Common myeloid progenitor, CD34-positive (primary cell): ENCODE data around the gene NSL1.

Experiments used
- CTCF ChIA-PET: fragments of 350-600 bp; sonication (Branson Sonifier 250); formaldehyde crosslinking; loops from one replicate; lab custom pipeline; 2021; ENCODE audit warnings: antibody characterized with exemption; lab: Charles Lee
- POLR2A ChIA-PET: fragments of 350-600 bp; sonication (Branson Sonifier 250); formaldehyde crosslinking; loops from one replicate; lab custom pipeline; 2021; ENCODE audit warnings: antibody characterized with exemption; lab: Charles Lee
- DNase-seq, 3 donors: peaks; one replicate each; pipeline versions ENCODE4 v3.0.0 to v3.0.0-alpha.2; 2013
- H3K27ac ChIP-seq, 2 experiments: 1 replicate in 1 of 2; 2 replicates in 1 of 2; pipeline ENCODE4 v1.7.0; 2013; ENCODE audit warnings: inconsistent platforms in 2 of 2, low read length in 2 of 2, mild to moderate bottlenecking in 2 of 2, low read depth in 1 of 2, moderate library complexity in 1 of 2; ENCODE audit not compliant: severe bottlenecking in 2 of 2, insufficient read depth in 1 of 2, poor library complexity in 1 of 2
- H3K27me3 ChIP-seq, 5 experiments: replicated peaks in 2 of 5; 1 replicate in 3 of 5; 2 replicates in 2 of 5; pipeline versions ENCODE4 v1.6.1 to v1.7.0; 2013; ENCODE audit warnings: low read length in 4 of 5, mild to moderate bottlenecking in 2 of 5, moderate library complexity in 2 of 5, inconsistent platforms in 1 of 5; ENCODE audit not compliant: insufficient read depth in 5 of 5, control insufficient read depth in 4 of 5
- H3K36me3 ChIP-seq, 4 experiments: 1 replicate in 2 of 4; 2 replicates in 2 of 4; pipeline versions ENCODE4 v1.6.1 to v1.7.0; 2013; ENCODE audit warnings: low read length in 3 of 4, control low read depth in 1 of 4, mild to moderate bottlenecking in 1 of 4; ENCODE audit not compliant: control insufficient read depth in 4 of 4, insufficient read depth in 4 of 4
- H3K4me1 ChIP-seq, 4 experiments: 1 replicate in 3 of 4; 2 replicates in 1 of 4; pipeline versions ENCODE4 v1.6.1 to v1.7.1; 2013; ENCODE audit warnings: low read length in 3 of 4, mild to moderate bottlenecking in 3 of 4, control low read depth in 1 of 4, inconsistent platforms in 1 of 4, moderate library complexity in 1 of 4; ENCODE audit not compliant: control insufficient read depth in 4 of 4, insufficient read depth in 4 of 4; ENCODE audit errors: control extremely low read depth in 1 of 4
- H3K4me3 ChIP-seq, 7 experiments: 1 replicate in 4 of 7; 2 replicates in 3 of 7; pipeline versions ENCODE4 v1.5.1 to v1.7.0; 2013; ENCODE audit warnings: mild to moderate bottlenecking in 7 of 7, low read length in 6 of 7, moderate library complexity in 6 of 7, inconsistent platforms in 2 of 7, low read depth in 2 of 7, control low read depth in 1 of 7; ENCODE audit not compliant: insufficient read depth in 4 of 7, control insufficient read depth in 1 of 7; ENCODE audit errors: extremely low read depth in 1 of 7
- H3K9me3 ChIP-seq, 5 experiments: 1 replicate in 4 of 5; 2 replicates in 1 of 5; pipeline versions ENCODE4 v1.6.1 to v1.7.1; 2013; ENCODE audit warnings: low read length in 4 of 5, mild to moderate bottlenecking in 2 of 5, inconsistent platforms in 1 of 5, low read depth in 1 of 5, moderate library complexity in 1 of 5; ENCODE audit not compliant: control insufficient read depth in 4 of 5, insufficient read depth in 2 of 5; ENCODE audit errors: control extremely low read depth in 1 of 5
- WGBS: methylation state at CpG from one replicate; pipeline ENCODE4 v1.1.5; 2013; ENCODE audit not compliant: insufficient coverage; 5-methylcytosine and 5-hydroxymethylcytosine counted together

Gene NSL1

DNA sequence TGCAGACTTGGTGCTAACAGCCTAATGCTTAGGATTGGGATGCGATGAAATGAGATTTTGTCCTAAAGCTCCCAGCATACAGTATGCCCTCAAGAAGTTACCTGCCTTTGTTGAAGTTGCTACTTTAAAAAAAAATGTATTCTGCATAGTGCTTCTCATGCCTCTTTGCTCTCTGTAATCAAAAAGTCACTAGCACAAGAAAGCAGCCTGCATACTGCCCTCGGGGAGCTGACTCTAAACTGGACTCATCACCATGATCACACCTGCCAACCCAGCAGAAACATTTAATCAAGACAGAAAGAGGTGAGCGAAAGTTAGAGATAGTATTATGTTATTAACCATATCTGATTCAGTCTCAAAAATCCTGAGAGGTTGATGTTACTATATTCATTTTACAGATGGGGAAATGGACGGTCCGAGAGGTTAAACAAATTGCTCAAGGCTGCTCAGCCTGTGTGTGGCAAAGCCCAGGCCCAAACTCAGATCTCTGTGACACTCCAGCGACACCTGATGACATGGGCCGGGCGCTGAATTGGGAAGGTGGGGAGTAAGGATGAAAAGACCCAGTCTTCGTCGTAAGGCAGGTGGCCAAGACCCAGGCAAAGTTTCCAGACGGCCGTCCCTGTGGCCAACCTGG, 93.0 kb downstream of the NSL1 start:
- Histone ChIP-seq H3K4me3 (peak overlapping the region in 6 of 7 experiments; percentile 19 to 74 (median 62)), H3K36me3 (no peaks in the 10 kb centered on the region), H3K27ac (no peak overlapping the region), H3K4me1 (peaks cover 5 to 30% (median 27%) of the 10 kb centered on the region in 4 experiments), H3K27me3 (peaks cover 4 to 26% (median 11%) of the 10 kb centered on the region in 5 experiments), H3K9me3 (no peaks in the 10 kb centered on the region)
- WGBS, result 9% methylated on average over 7 of the region's 12 CpGs
- ChIA-PET CTCF (interaction anchor here (0.6 to 2.4 kb wide), 11 partner anchors 14 to 296 kb away, joined by 3 to 10 read pairs (median 5); no protein-coding TSS in a partner anchor), POLR2A (interaction anchor here (0.6 kb wide), 1 partner anchor 114 kb away, joined by 3 read pairs; no protein-coding TSS in a partner anchor)
- DNase-seq, result no peak

DNA sequence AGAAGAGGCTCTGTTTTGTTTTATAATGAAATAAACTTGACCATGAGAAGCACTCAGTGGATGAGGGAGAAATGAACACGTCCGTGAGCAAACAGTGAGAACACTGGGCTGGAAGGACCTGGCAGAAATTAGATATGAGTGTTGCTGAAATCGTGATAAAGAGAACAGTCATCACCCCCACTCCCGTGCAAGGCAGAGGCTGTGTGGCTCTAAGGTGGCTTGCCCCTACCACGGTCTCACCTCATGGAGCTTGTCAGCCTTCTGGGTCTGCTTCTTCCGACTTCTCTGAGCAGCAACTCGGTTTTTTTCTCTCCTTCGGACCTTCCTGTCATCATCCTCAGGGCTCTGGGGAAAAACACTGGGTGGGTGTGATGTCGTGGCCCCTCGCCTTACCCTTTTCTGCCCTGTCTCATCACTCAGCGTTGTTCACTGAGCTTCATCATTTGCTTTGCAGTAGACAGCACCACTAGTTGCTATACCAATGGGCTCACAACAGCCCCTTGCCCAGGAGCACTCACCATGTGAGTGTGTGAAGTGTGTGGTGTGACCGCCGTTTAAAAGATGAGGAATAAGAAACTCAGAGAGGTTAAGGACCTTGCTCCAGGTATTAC, 94.8 kb downstream of the NSL1 start:
- ChIA-PET CTCF (interaction anchor here (1.1 to 2.4 kb wide), 6 partner anchors 13 to 219 kb away, joined by 3 to 10 read pairs (median 6); no protein-coding TSS in a partner anchor), POLR2A (no interaction called here)
- Histone ChIP-seq H3K4me1 (peaks cover 5 to 30% (median 27%) of the 10 kb centered on the region in 4 experiments), H3K36me3 (no peaks in the 10 kb centered on the region), H3K27me3 (peaks cover 4 to 26% (median 11%) of the 10 kb centered on the region in 5 experiments), H3K9me3 (no peaks in the 10 kb centered on the region), H3K27ac (no peak overlapping the region), H3K4me3 (no peak overlapping the region)
- DNase-seq, result no peak
- WGBS, result 87% methylated on average over 12 of the region's 13 CpGs

DNA sequence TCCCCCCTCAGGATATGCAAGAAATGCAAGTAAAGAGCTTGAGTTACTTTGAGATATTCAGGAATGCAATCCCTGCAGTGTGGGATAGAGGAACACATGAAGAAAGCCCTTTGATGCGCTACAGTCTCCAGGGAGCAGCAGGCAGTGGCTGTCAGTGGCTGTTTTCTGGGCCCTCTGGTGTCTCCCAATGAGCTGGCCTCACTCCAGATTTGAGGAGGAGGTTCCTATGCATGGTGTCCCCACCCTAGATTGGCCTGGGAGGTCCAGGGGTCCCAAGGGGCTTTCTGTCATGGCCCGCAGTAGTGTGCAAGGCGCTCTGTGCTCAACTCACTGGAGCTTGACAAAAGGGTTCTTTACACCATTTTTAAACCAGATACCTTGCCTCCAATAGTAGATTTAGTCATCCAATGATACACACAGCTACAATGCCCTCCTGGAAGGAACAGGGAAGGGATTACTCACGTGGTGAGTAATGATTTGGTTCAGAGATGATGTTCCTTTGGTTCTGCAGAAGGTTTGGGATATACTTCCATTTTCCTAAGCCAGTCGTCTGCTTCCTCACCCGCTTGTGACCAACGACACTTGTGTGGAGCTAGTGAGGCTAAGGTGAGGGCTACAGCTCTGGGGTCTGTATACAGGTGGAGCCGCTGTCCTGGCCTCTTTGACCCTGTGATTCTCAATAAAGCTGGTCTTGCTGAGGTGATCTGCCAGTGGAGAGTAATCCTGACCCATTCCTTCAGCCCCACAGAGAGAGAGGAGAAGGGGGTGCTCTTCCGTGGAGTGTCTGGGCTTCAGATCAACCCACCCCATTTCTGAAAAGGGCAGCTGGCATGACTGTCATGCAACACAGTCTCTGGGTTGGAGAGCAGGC, 98.6 kb downstream of the NSL1 start:
- Histone ChIP-seq H3K36me3 (no peaks in the 10 kb centered on the region), H3K27me3 (peaks cover under 1 to 5% (median 2%) of the 10 kb centered on the region in 5 experiments), H3K27ac (no peak overlapping the region), H3K4me3 (no peak overlapping the region), H3K9me3 (no peaks in the 10 kb centered on the region), H3K4me1 (peaks cover 0 to under 1% (median 0%) of the 10 kb centered on the region in 4 experiments)
- no peak for DNase-seq
- 98% methylated on average over 7 of the region's 9 CpGs for WGBS
- CTCF ChIA-PET, result interaction anchor here (0.7 to 1.8 kb wide), 7 partner anchors 13 to 216 kb away, joined by 3 to 5 read pairs (median 3); no protein-coding TSS in a partner anchor
- POLR2A ChIA-PET, result no interaction called here

DNA sequence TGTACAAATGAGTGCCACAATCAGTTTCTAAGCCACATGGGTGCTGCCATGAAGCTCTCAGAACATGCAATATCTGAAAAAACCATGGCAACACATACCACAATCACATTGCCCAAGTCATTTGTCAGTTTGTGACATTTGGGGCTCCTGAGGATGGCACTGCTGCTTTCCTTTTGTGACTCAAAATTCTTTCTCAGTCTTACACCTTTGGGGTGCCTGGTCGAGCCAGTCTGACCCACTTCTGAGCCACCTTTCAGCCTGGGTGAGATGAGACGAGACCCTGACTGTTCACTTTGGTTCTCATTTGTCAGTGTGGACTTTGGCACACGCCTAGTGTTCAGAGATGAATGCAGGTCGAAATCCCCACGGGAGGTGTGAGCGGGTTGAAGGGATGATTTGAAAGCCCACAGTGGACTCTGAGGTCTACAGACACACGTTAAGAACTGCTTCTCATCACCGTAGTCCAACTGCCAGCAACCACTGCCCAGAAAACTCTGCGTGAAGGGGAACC, 100.0 kb downstream of the NSL1 start:
- CTCF ChIA-PET, result no interaction called here
- no peaks in the 10 kb centered on the region for H3K9me3 ChIP-seq
- H3K4me1 ChIP-seq, result no peaks in the 10 kb centered on the region
- no peak for DNase-seq
- no peak overlapping the region for H3K27ac ChIP-seq
- no peak overlapping the region for H3K4me3 ChIP-seq
- WGBS, result 100% methylated on average over 6 of the region's 9 CpGs
- H3K36me3 ChIP-seq, result no peaks in the 10 kb centered on the region
- peaks cover 0 to 2% (median 0%) of the 10 kb centered on the region in 5 experiments for H3K27me3 ChIP-seq
- POLR2A ChIA-PET, result no interaction called here

DNA sequence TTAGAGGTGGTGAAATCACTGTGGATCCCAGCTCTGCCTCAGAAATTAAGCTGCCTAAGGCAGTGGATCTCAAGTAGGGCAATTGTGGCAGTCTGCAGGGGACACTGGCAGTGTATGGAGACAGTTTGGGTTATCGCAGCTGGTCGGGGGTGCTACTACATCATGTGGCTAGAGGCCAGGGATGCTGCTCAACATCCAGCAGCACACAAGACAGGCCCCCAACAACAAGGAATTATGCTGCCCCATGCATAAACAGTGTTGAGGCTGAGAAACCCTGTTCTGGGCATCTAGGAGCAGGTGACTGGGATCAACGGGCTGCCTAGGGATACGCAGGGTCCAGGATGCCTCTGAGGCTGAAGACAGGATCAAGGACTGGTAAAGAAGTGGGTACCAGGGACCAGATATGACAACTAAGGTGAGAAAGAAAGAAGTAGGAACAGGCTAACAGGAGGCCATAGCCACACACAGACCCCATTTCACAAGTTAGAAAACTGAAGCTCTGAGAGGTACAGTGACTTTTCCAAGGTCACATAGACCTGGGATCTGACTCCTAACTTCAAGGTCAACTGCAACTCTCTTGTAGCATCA, 100.7 kb downstream of the NSL1 start:
- ChIA-PET POLR2A (no interaction called here), CTCF (interaction anchor here (1.0 kb wide), 1 partner anchor 14 kb away, joined by 6 read pairs; no protein-coding TSS in a partner anchor)
- Histone ChIP-seq H3K4me3 (no peak overlapping the region), H3K9me3 (no peaks in the 10 kb centered on the region), H3K4me1 (no peaks in the 10 kb centered on the region), H3K36me3 (no peaks in the 10 kb centered on the region), H3K27ac (no peak overlapping the region), H3K27me3 (peaks cover 0 to 2% (median 0%) of the 10 kb centered on the region in 5 experiments)
- DNase-seq, result no peak
- 94% methylated on average over 3 of the region's 4 CpGs for WGBS

DNA sequence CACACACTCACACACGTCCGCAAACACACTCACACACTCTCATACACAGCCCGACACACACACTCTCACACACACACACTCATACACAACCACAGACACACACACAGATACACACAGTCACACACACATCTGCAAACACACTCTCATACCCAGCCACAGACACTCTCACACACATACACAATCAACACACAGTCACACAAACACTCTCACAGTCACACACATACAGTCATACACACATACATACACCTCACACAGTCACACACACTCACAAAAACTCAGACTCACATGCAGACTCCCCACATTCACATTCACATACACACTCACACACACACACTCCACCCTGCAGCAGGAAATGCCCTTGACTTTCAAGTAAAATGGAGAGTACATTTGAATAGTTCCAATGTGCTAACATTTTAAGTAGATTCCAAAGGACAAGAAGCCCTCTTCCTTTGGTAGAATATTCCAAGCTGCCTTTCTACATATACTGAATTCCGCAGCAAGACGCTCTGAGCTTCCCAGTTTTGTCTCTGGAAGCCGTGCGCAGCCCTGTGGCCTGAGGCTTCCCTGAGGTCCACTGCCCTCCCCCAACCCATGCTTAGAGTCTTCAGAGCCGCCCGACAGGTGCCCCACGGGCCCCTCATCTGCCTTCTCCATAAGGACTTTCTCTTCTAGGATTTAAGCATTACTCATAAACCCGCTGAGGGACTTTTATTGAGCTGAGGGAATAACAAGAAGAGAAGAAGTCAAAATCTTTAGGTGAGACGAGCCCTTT, 101.6 kb downstream of the NSL1 start:
- Histone ChIP-seq H3K27me3 (peaks cover 0 to 2% (median 0%) of the 10 kb centered on the region in 5 experiments), H3K36me3 (no peaks in the 10 kb centered on the region), H3K4me1 (no peaks in the 10 kb centered on the region), H3K9me3 (no peaks in the 10 kb centered on the region), H3K27ac (no peak overlapping the region), H3K4me3 (no peak overlapping the region)
- DNase-seq, result no peak
- CTCF ChIA-PET, result interaction anchor here (1.0 kb wide), 1 partner anchor 13 kb away, joined by 6 read pairs; no protein-coding TSS in a partner anchor
- 97% methylated on average over 10 of the region's 12 CpGs for WGBS
- POLR2A ChIA-PET, result no interaction called here
